ENCODE results near the gene PTPN14. TPM values are rescaled to one million over a fixed set of nuclear protein-coding genes. Genes with fewer than 3 reads are reported as not detected.

Gene PTPN14
- total and polyA plus RNA-seq, 11 donors: 8.7 to 52.0 (median 33.5) TPM

DNA sequence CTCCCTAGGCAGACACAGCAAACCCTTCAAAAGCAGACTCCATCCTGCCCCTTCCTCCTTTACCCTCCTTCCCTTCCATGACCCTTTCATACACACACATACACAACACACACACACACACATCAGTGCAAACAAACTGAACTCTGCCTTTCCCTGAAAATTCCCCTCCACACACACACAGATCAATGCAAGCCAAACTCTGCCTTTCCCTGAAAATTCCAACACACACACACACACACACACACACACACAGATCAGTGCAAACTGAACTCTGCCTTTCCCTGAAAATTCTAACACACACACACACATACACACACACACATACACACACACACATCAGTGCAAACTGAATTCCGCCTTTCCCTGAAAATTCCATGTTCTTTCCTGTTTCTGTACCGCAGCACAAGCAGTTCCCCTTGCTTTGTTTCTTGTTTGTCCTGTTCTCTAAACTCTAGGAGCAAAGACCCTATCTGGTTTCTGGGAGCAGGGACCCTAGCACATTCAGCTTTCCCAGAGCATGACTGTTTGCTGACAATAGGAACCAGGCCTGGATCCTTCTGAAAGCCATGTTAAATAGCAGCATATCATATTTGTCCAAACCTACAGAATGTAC lies 91.0 kb downstream of the PTPN14 start:
- 45 to 67% (median 47%) methylated on average over 2 of the region's 2 CpGs for WGBS, 4 donors
- H3K27ac ChIP-seq: no peak overlapping the region
- no peak for ATAC-seq
- peaks cover 0 to 19% (median 7%) of the 10 kb centered on the region in 12 donors for H3K4me1 ChIP-seq
- no peak for DNase-seq
- intact Hi-C loops (cut with DNase I): no loop called here
- no peaks in the 10 kb centered on the region for H3K27me3 ChIP-seq
- H3K9me3 ChIP-seq: no peaks in the 10 kb centered on the region
- TF ChIP-seq, protein P1, sequence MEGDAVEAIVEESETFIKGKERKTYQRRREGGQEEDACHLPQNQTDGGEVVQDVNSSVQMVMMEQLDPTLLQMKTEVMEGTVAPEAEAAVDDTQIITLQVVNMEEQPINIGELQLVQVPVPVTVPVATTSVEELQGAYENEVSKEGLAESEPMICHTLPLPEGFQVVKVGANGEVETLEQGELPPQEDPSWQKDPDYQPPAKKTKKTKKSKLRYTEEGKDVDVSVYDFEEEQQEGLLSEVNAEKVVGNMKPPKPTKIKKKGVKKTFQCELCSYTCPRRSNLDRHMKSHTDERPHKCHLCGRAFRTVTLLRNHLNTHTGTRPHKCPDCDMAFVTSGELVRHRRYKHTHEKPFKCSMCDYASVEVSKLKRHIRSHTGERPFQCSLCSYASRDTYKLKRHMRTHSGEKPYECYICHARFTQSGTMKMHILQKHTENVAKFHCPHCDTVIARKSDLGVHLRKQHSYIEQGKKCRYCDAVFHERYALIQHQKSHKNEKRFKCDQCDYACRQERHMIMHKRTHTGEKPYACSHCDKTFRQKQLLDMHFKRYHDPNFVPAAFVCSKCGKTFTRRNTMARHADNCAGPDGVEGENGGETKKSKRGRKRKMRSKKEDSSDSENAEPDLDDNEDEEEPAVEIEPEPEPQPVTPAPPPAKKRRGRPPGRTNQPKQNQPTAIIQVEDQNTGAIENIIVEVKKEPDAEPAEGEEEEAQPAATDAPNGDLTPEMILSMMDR (IDR thresholded peaks at IDR 0.05): no peak
- peaks cover 0 to 8% (median 0%) of the 10 kb centered on the region in 9 donors for H3K36me3 ChIP-seq
- H3K4me3 ChIP-seq: no peak overlapping the region

GRCh38 chr1:214459895-214460294 lies 91.5 kb downstream of the PTPN14 start:
- Histone ChIP-seq H3K27me3 (no peaks in the 10 kb centered on the region), H3K27ac (no peak overlapping the region), H3K36me3 (peaks cover 0 to 8% (median 0%) of the 10 kb centered on the region in 9 donors), H3K9me3 (no peaks in the 10 kb centered on the region), H3K4me3 (no peak overlapping the region), H3K4me1 (peaks cover 0 to 24% (median 11%) of the 10 kb centered on the region in 12 donors)
- TF ChIP-seq POLR2A (IDR thresholded peaks at IDR 0.05): no peak
- TF ChIP-seq, protein P1 (IDR thresholded peaks at IDR 0.05): no peak
- intact Hi-C loops (cut with DNase I): no loop called here
- ATAC-seq: no peak
- 92 to 98% (median 93%) methylated on average over 3 of the region's 3 CpGs for WGBS, 4 donors
- DNase-seq: no peak

GRCh38 chr1:214458541-214458940 lies 92.9 kb downstream of the PTPN14 start:
- 47 to 69% (median 63%) methylated on average over 1 of the region's 1 CpG for WGBS, 4 donors

More at GRCh38 chr1:214458541-214458940, 92.9 kb downstream of the PTPN14 start:
- Histone ChIP-seq H3K27ac (no peak overlapping the region), H3K4me1 (peaks cover 0 to 37% (median 20%) of the 10 kb centered on the region in 12 donors), H3K9me3 (no peaks in the 10 kb centered on the region), H3K4me3 (no peak overlapping the region), H3K27me3 (no peaks in the 10 kb centered on the region), H3K36me3 (peaks cover 0 to 6% (median 0%) of the 10 kb centered on the region in 9 donors)
- TF ChIP-seq POLR2A (IDR thresholded peaks at IDR 0.05): no peak
- TF ChIP-seq, protein P1 (IDR thresholded peaks at IDR 0.05): no peak
- intact Hi-C loops (cut with DNase I): no loop called here
- ATAC-seq: no peak
- no peak for DNase-seq
